Breast epithelium (tissue), 4 donors: ENCODE measurements around the gene NECAP2. TPM values are rescaled to one million over a fixed set of nuclear protein-coding genes. Genes with fewer than 3 reads are reported as not detected.

Experiments
- DNase-seq, 2 donors: peaks; one replicate each; pipeline ENCODE4 v3.0.0-alpha.2; 2019; ENCODE audit warnings: low spot score in 2 of 2
- H3K27ac ChIP-seq, 2 donors: fragments of 200-600 bp; sonication (generic) in 1 of 2; one replicate each; pipeline ENCODE4 v1.5.1; 2016 to 2019; ENCODE audit warnings: mild to moderate bottlenecking in 1 of 2
- H3K27me3 ChIP-seq, 2 donors: fragments of 200-600 bp; sonication (generic) in 1 of 2; one replicate each; pipeline versions ENCODE4 v1.5.1 to v1.6.0; 2017 to 2019; ENCODE audit warnings: control low read depth in 1 of 2, mild to moderate bottlenecking in 1 of 2
- H3K36me3 ChIP-seq: fragments of 200-600 bp; one replicate; pipeline ENCODE4 v1.5.1; 2019
- H3K4me1 ChIP-seq, 2 donors: fragments of 200-600 bp; sonication (generic); one replicate each; pipeline ENCODE4 v1.5.1; 2016 to 2019; ENCODE audit warnings: control low read depth in 1 of 2
- H3K4me3 ChIP-seq, 3 donors: fragments of 200-600 bp; sonication (generic); 1 replicate in 2 of 3; 2 replicates in 1 of 3; pipeline ENCODE4 v1.5.1; 2016 to 2019; ENCODE audit warnings: mild to moderate bottlenecking in 3 of 3, moderate library complexity in 2 of 3
- H3K9me3 ChIP-seq, 2 donors: fragments of 200-600 bp; sonication (generic) in 1 of 2; one replicate each; pipeline ENCODE4 v1.5.1; 2016 to 2019; ENCODE audit warnings: control low read depth in 1 of 2
- CTCF ChIP-seq, 3 donors: fragments of 450-650 bp; IDR thresholded peaks; one replicate each; pipeline ENCODE4 v1.5.1; 2016 to 2017; ENCODE audit warnings: antibody characterized with exemption in 3 of 3, mild to moderate bottlenecking in 3 of 3, moderate library complexity in 3 of 3
- POLR2A ChIP-seq: fragments of 450-650 bp; IDR thresholded peaks from one replicate; pipeline ENCODE4 v1.6.1; 2016; ENCODE audit warnings: antibody characterized with exemption, mild to moderate bottlenecking, moderate library complexity
- POLR2AphosphoS5 ChIP-seq, 3 donors: sonication (generic); formaldehyde crosslinking; IDR thresholded peaks; one replicate each; pipeline ENCODE4 v1.6.1; 2017; ENCODE audit warnings: antibody characterized with exemption in 3 of 3
- intact Hi-C: fragments of 100-400 bp; cut with DNase I; formaldehyde crosslinking; loops from one replicate; pipeline ENCODE4 v1.15.1; 2023; ENCODE audit warnings: low total_unique reads
- total RNA-seq, 3 donors: library from RNA; depleted of rRNA; stranded (reverse); fragments of >200 nt; gene quantifications; one replicate each; pipeline ENCODE4 v1.1.0, GENCODE V29; 2016

Gene NECAP2
- total RNA-seq, 3 donors from 2014 or later, result 61.2 to 64.0 (median 62.9) TPM

DNA sequence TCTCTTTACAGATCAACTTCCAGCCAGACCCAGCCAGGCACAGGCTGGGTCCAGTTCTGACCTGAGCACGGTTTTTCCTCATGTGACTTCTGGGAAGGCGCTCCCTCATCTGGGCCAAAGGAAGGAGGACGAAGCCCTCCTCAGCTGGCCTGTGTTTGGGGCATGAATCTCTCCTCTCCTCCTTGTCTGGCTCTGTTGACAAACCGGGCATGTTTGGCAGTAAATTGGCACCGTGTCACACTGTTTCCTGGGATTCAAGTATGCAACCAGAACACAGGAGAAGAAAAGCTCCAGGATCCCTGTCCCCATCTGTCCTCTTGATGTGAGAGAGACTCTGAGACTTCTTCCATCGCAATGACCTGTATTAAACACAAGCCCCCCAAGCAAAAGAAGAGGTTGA, 18.3 kb downstream of the NECAP2 start:
- TF ChIP-seq CTCF (IDR thresholded peaks at IDR 0.05), result no peak
- TF ChIP-seq POLR2AphosphoS5 (IDR thresholded peaks at IDR 0.05), result no peak
- TF ChIP-seq POLR2A, result no peak
- no peaks in the 10 kb centered on the region for H3K27me3 ChIP-seq
- H3K9me3 ChIP-seq, result no peaks in the 10 kb centered on the region
- no peaks in the 10 kb centered on the region for H3K36me3 ChIP-seq
- no peak overlapping the region for H3K27ac ChIP-seq
- DNase-seq, result no peak
- no peak overlapping the region for H3K4me3 ChIP-seq
- intact Hi-C loops, result loop anchor here (1.0 kb wide), 1 partner anchor 31 kb away; no protein-coding TSS in a partner anchor
- H3K4me1 ChIP-seq, result no peaks in the 10 kb centered on the region

DNA sequence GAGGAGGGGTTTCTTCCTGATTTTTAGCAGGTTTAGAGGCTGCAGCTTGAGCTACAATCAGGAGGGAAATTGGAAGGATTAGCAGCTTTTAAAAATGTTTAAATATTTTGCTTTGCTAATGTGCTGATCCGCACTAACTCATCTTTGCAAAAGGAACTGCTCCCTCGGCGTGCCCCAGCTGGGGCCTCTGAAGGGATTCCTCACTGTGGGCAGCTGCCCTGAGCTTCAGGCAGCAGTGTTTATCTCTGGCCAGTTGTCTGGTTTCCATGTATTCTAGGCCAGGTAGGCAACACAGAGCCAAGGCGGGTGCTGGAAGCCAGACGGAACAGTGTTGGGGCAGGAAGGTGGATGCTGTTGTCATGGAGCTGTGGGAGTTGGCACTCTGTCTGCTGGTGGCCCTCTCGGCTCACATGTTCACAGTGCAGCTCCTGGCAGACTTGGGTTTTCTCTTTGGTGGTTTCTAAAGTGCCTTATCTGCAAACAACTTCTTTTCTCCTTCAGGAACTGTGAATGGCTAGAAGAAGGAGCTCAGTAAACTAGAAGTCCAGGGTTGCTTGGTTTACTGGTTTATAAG, 18.9 kb downstream of the NECAP2 start:
- DNase-seq, result no peak

GRCh38 chr1:16461681-16462080, 21.2 kb downstream of the NECAP2 start:
- Histone ChIP-seq H3K36me3 (no peaks in the 10 kb centered on the region), H3K9me3 (no peaks in the 10 kb centered on the region)
- no peak for TF ChIP-seq POLR2A
- no peak for TF ChIP-seq CTCF (IDR thresholded peaks at IDR 0.05)
- TF ChIP-seq POLR2AphosphoS5 (IDR thresholded peaks at IDR 0.05), result no peak

More for the DNA sequence above, 18.9 kb downstream of the NECAP2 start:
- no peaks in the 10 kb centered on the region for H3K36me3 ChIP-seq
- no peak for TF ChIP-seq CTCF (IDR thresholded peaks at IDR 0.05)
- no peak for TF ChIP-seq POLR2A
- no peak for TF ChIP-seq POLR2AphosphoS5 (IDR thresholded peaks at IDR 0.05)
- no peak overlapping the region for H3K27ac ChIP-seq
- H3K4me3 ChIP-seq, result no peak overlapping the region
- intact Hi-C loops, result no loop called here
- no peaks in the 10 kb centered on the region for H3K4me1 ChIP-seq
- no peaks in the 10 kb centered on the region for H3K9me3 ChIP-seq
- no peaks in the 10 kb centered on the region for H3K27me3 ChIP-seq

DNA sequence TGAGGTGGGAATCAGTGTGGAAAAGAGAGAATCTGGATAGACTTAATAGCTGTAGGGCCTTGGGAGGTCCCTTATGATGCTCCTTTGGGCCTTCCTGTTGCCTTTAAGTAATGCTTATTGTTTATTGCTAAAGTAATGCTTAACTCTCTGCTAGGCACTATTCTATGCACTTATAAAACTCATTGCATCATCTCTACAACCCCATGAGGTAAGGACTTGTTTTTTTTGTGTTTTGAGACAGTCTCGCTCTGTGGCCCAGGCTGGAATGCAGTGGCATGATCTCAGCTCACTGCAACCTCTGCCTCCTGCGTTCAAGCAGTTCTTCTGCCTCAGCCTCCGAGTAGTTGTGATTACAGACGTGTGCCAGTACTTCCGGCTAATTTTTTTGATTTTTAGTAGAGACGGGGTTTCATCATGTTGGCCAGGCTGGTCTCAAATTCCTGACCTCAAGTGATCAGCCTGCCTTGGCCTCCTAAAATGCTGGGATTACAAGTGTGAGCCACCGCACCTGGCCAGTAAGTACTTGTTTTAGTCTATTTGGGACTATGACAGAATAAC, 22.3 kb downstream of the NECAP2 start:
- H3K36me3 ChIP-seq, result no peaks in the 10 kb centered on the region

More at GRCh38 chr1:16461681-16462080, 21.2 kb downstream of the NECAP2 start:
- no peaks in the 10 kb centered on the region for H3K27me3 ChIP-seq
- H3K4me3 ChIP-seq, result no peak overlapping the region
- intact Hi-C loops, result no loop called here
- H3K27ac ChIP-seq, result no peak overlapping the region
- no peaks in the 10 kb centered on the region for H3K4me1 ChIP-seq
- no peak for DNase-seq

More for the DNA sequence above, 22.3 kb downstream of the NECAP2 start:
- TF ChIP-seq POLR2AphosphoS5 (IDR thresholded peaks at IDR 0.05), result no peak
- no peak for TF ChIP-seq POLR2A
- no peak for TF ChIP-seq CTCF (IDR thresholded peaks at IDR 0.05)
- Histone ChIP-seq H3K27ac (no peak overlapping the region), H3K4me1 (no peaks in the 10 kb centered on the region), H3K27me3 (no peaks in the 10 kb centered on the region), H3K4me3 (no peak overlapping the region), H3K9me3 (no peaks in the 10 kb centered on the region)
- no peak for DNase-seq
- intact Hi-C loops, result no loop called here
